DOHH2 (cell line): ENCODE data around the gene STUB1.

ENCODE experiments used
- CTCF ChIP-seq: fragments of 200-600 bp; sonication (generic); IDR thresholded peaks from one replicate; pipeline ENCODE4 v1.5.1; 2014; ENCODE audit warnings: antibody characterized with exemption, mild to moderate bottlenecking, low read depth, low read length; ENCODE audit not compliant: poor library complexity, severe bottlenecking
- EZH2phosphoT487 ChIP-seq: fragments of 200-600 bp; sonication (generic); IDR thresholded peaks from 2 replicates; pipeline ENCODE4 v1.6.1; 2017; ENCODE audit warnings: borderline replicate concordance, mild to moderate bottlenecking, antibody characterized with exemption, low read length, moderate library complexity, mixed read lengths

- TF ChIP-seq CTCF (no peak), EZH2phosphoT487 (no peak)
These were observed 36.0 kb downstream of the STUB1 start for GRCh38 chr16:716200-716568.
